Measurements from ENCODE around the gene MAD1L1.
"Not testable (repeated sequence)": the region's sequence is repeated elsewhere in the genome, so short reads cannot be mapped to it uniquely, and the experiment has no call there.

The MAD1L1 gene

GRCh38 chr7:2048006-2048405, 184.7 kb downstream of the MAD1L1 start:
- no peak for DNase-seq (ENCODE audit: low read depth in 3 of 3, low spot score in 1 of 3)

- DNase-seq (ENCODE audit: low read depth in 3 of 3, low spot score in 1 of 3), result no peak
Measured at GRCh38 chr7:2046581-2047565, 185.9 kb downstream of the MAD1L1 start.

DNA sequence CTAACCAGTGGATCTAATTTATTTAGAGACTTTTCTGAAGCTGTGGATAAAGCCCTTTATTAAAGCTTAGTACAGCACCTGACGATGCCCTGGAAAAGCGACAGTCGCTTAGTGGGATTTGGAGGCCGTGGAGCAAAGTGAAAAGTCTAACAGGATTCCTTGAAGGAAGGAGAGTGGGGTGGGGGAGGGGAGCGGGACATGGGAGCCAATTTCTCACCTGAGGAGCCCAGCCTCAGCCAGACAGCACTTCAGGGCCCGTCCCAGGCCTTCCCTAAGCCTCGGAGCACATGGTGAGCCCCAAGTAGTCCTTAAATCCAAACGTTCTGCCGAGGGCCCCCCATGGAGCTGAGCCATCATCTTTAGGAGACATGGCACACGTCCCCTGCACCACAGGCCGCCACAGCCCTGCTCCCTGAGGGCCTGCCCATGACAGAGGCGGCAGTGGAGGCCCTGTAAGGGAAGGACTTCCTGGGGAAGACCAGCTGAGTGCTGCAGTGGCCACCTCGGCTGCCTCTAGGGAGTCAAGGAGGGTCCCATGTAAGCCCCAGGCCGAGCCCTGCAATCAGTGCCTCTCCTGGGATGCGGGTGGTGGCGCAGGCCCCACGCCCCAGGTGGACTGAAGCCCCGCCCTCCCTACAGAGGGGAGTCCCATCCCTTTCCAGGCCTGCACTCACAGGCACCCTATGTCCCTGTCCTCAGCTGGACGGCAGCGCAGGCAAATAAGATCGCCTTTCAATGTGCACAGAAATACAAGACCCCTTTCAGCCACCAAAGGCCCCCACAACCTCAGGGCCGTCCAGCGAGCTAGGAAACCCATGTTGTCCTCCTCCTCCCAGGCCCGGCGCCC, 187.0 kb downstream of the MAD1L1 start:
- no peak for DNase-seq (ENCODE audit: low read depth in 3 of 3, low spot score in 1 of 3)

DNA sequence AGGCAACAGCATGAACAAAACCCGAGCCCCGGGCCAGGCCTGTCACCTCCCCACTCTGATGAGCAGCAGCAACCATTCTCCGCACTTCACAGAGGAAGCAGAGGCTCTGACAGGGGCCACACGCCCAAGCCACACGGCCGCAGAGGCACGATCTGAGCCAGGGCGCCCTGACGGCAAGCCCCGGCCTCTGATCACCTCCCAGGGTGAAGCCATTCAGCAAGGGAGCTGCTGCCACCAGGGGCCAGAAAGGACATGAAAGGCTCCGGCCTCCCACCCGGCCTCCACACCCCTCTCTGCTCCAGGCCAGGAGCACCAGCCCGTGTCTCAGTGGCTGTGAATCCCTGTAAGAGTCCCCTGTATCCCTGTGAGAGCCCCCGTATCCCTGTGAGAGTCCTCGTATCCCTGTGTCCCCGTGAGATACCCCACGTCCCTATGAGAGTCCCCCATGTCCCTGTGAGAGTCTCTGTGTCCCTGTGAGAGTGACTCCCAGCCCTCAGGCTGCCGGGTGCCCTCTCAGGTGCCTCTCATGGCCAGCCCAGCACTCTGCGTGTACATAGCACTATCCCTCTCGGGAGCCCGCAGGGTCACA, 187.8 kb downstream of the MAD1L1 start:
- DNase-seq (ENCODE audit: low read depth in 3 of 3, low spot score in 1 of 3), result no peak

DNA sequence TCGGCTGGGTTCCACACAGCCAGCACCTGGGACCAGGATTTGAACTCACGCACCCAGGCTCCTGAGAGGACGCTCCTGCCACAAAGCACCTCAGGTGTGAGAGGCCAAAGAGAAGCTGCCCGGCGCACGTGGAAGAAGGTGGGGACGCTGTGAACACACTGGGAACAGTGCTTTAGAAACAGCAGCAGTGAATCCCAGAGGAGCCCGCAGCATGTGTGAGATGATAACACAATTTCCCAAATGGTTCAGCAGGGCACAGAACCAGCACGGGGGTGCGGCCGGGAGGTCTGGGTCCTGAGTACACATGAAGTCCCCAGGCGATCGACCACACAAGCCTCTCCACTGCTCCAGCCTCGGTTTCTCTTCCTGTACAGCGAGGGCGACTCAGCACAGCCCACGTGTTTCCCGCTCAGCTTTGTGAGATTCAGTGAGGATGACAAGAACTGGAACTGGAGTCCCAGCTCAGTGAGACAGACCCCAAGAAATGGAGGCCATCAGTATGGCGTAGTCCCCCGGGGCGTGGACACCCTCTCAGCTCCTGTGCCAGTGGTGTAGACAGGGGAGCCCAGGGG, 188.3 kb downstream of the MAD1L1 start:
- DNase-seq (ENCODE audit: low read depth in 3 of 3, low spot score in 1 of 3), result no peak

GRCh38 chr7:2043316-2044039, 189.3 kb downstream of the MAD1L1 start:
- no peak for DNase-seq (ENCODE audit: low read depth in 3 of 3, low spot score in 1 of 3)

GRCh38 chr7:2042650-2043049, 190.1 kb downstream of the MAD1L1 start:
- no peak for DNase-seq (ENCODE audit: low read depth in 3 of 3, low spot score in 1 of 3)

DNA sequence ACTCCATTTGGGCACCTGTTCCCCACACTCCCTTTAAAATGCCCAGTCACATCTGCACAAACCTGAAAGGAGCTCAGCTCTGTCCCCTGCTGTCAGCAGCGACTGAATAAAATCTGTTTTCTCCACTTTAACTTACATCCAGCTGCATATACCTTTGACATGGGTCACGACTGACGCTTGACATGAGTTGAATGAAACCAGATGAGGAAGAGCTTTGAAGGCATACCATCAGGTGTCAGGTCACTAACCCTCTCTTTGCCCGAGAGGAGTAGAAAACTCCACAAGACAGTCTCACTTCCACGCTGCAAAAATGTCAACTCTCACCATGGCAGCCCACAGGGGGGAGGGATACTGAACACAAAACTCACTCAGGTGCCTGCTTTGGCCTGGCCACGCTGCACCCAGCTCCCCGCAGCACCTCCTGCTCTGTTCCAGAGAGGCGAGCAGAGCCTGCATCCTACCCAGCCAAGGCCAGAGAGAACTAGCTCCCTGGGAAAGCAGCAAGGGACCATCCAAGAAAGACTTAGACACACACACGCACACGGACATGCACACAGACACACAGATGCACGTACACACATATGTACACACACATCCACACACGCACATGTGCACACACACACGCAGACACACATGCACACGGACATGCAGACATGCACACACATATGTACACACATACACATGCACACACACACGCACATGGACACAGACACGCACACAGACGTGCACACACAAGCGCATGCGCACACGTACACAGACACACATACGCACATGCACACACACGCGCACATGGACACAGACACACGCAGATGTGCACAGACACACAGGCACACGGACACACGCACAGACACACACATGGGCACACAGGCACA, 191.0 kb downstream of the MAD1L1 start:
- DNase-seq (ENCODE audit: low read depth in 3 of 3, low spot score in 1 of 3), result no peak

DNA sequence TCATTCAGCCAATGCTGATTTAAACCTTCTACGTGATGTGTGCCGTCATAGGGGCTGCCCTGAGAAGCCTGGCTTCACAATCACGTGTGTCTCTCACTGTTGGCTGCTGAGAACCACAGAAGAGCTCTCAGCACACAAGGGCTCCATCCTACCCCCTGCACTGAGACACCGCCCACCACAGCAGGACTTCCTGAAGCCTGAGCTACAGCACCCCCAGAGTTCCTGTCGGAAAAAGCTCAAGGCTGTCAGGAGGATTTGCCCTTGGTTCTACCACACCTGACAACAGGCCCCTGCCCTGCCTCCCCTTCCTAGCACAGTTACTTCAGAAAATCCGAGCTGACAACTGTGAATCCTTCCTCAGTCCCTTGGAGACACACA, 191.9 kb downstream of the MAD1L1 start:
- no peak for DNase-seq (ENCODE audit: low read depth in 3 of 3, low spot score in 1 of 3)

DNA sequence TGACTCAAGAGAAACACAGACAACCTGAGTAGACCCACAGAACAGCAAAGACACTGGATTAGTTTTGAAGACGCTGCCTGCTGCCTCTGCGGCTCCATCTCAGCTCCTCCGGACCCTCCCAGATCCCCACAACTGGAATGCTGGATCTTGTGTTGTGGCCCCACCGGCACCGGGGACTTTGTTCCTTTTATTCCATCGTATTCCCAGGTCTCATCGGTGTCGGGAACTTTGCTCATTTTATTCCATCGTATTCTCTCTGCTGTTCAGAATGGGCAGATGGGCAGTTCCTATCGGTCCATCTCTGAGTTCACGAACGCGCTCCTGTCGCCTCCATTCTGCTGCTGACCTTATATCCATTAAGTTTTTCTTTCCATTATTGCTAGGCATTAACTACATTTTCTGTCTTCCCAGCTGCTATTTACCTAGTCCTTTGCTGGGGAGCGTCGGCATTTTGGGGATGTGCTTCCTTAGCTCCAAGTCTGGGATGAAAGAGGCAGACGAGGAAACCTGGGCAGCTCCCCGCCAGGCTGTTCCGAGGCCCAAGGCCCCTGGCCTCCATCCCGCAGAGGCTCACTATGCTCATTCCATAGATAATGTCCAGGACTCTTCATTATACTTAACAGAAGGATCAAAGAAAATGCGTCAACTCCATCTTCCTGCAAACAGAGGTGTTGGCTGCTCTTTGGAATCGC, 192.4 kb downstream of the MAD1L1 start:
- DNase-seq (ENCODE audit: low read depth in 3 of 3, low spot score in 1 of 3), result no peak

DNA sequence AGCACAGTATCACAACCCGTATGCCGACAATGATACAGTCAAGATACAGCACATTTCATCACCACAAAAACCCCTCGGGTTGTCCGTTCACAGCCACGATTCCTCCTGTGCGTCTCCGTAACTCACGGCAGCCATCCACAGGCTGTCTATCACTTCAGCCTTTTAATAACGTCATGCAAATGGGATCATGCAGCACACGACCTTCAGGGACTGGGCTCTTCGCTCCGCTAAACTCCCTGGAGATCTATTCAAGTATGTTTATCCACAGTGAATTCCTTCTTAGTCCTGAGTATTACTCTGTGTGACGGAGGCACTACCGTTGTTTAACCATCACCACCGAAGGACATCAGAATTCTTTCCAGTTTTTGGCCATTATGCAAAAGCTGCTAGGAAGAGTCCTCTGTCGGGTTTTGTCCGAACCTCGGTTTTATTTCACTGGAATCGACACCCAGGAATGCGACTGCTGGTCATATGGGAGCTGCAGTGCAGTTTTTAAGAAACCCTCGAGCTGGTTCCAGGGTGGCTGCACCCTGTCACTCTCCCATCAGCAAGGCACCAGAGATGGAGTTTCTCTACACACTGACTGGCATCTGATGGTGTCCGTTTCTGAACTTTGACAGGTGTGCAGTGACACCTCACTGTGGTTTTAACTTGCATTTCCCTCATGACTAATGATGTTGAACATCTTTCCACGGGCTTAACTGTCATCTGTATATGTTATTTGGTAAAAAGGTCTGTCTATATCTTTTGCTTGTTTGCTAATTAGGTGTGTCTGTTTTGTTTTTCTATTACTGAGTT, 193.6 kb downstream of the MAD1L1 start:
- no peak for DNase-seq (ENCODE audit: low read depth in 3 of 3, low spot score in 1 of 3)

DNA sequence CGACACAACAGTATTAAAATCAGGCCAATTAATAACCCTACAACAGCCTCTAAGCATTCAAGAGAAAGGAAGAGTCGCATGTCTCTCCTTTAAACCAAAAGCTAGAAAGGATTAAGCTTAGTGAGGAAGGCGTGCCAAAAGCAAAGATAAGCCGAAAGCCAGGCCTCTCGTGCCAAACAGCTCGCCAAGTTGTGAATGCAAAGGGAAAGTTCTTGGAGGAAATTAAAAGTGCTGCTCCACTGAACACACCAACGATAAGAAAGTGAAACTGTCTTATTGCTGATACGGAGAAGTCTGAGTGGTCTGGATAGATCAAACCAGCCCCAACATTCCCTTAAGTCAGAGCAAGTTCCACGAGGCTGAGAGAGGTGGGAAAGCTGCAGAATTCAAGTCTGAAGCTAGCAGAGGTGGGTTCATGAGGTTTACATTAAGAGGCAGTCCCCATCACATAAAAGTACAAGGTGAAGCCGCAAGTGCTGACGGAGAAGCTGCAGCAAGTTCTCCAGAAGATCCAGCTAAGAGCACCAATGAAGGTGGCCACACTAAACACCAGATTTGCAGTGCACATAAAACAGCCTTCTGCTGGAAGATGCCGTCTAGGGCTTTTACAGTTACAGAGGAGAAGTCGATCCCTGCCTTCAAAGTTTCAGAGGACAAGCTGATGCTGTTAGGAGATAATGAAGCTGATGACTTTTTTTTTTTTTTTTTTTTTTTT, 194.8 kb downstream of the MAD1L1 start:
- no peak for DNase-seq (ENCODE audit: low read depth in 3 of 3, low spot score in 1 of 3)

- DNase-seq (ENCODE audit: low read depth in 3 of 3, low spot score in 1 of 3), result no peak
Measured at GRCh38 chr7:2037301-2037807, 195.4 kb downstream of the MAD1L1 start.

DNA sequence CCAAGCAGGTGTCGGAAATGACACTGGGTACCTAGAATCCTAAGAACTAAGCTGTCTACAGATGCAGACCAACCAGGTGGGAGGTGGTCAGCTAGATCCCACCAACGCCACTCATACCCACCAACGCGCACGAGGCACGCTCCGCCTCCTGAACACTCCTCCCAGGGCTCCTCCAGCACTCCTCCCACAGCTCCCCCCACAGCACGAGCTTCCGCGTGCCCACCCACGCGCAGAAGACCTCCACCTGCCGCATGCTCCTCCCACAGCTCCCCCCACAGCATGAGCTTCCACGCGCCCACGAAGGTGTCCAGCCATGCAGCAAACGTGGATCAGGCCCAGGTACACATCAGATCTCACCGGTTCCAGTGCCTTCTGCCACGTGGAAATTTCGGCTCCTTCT, 196.0 kb downstream of the MAD1L1 start:
- DNase-seq (ENCODE audit: low read depth in 3 of 3, low spot score in 1 of 3), result no peak

DNA sequence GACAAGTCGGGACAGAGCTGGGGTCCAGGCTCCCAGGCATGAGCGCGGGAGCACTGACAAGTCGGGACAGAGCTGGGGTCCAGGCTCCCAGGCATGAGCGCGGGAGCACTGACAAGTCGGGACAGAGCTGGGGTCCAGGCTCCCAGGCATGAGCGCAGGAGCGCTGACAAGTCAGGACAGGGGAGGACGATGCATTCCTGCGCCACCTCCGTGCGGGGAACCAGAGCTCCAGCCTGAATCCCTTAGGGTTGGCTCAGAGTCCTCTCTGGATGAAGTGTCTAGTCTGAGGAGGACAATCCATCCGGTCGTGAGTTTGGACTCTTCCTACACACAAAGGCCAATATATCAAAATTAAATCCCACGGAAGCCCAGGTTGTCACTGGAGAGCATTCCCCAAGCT, 196.5 kb downstream of the MAD1L1 start:
- not testable (repeated sequence) for DNase-seq (ENCODE audit: low read depth in 3 of 3, low spot score in 1 of 3)

DNA sequence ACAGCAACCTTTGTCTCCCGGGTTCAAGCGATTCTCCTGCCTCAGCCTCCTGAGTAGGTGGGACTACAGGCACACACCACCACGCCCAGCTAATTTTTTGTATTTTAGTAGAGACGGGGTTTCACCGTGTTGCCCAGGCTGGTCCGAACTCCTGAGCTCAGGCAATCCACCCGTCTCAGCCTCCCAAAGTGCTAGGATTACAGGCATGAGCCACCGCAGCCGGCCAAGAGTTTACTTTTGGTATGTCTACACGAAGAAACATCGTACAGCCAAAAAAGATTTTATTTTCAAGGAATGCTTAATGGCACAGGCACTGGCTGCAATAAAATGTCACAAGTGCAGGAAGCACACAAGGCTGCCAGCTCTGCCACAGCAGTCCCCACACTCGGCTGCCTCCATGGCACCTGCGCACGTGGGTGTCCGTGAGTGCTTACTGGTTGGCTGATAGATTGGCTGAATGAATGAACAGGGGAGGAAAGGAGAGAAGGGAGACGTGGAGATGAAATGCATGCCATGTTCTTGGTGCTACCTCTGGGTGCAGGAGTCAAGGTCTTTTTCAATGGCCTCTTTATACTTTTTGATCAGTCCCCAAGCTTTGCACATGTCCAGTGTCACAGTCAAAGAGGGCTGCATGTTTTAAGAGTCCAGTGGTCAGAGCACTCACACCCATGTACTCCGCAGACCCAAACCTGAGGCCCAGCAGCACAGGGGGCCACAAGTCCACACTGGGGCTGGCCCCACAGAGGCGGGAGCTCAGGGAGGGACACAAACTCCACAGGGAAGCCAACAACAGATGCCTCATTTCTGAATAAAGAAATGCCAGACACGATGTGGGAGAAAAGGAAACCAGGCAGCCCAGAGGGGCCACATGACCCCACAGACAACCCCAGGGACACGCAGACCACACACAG, 198.2 kb downstream of the MAD1L1 start:
- no peak for DNase-seq (ENCODE audit: low read depth in 3 of 3, low spot score in 1 of 3)

Measured in stimulated activated CD4-positive, alpha-beta T cell treated with anti-CD3 and anti-CD28 coated beads, TNF-alpha, amount 100 ng/mL, for 1 hour (primary cell).